Upper lobe of right lung (tissue), 1 donor: ENCODE results near the gene SLX9. TPM values are rescaled to one million over a fixed set of nuclear protein-coding genes. Genes with fewer than 3 reads are reported as not detected.

Experiments used
- ATAC-seq: fragments of 200-7000 bp; cut with Tn5 transposase; one replicate; pipeline ENCODE4 v1.9.1; 2020; ENCODE audit warnings: mild to moderate bottlenecking, moderate library complexity
- DNase-seq: peaks from one replicate; pipeline ENCODE4 v3.0.0-alpha.2; 2020
- H3K27ac ChIP-seq: fragments of 200-600 bp; one replicate; pipeline ENCODE4 v1.8.0; 2022
- H3K27me3 ChIP-seq: fragments of 200-600 bp; one replicate; pipeline ENCODE4 v1.8.0; 2022; ENCODE audit warnings: mild to moderate bottlenecking
- H3K36me3 ChIP-seq: fragments of 200-600 bp; one replicate; pipeline ENCODE4 v1.8.0; 2022
- H3K4me1 ChIP-seq: fragments of 200-600 bp; one replicate; pipeline ENCODE4 v1.8.0; 2022
- H3K4me3 ChIP-seq: fragments of 200-600 bp; one replicate; pipeline ENCODE4 v1.8.0; 2022; ENCODE audit warnings: mild to moderate bottlenecking
- H3K9me3 ChIP-seq: fragments of 200-600 bp; one replicate; pipeline ENCODE4 v1.8.0; 2022
- intact Hi-C: fragments of 100-400 bp; cut with DNase I; formaldehyde crosslinking; loops from one replicate; pipeline ENCODE4 v1.11.0; 2022
- total RNA-seq: library from RNA; stranded (reverse); fragmentation: NEBNext Ultra II Directional; extraction: Animal tissue kit (Norgen Biotek cat#: 25700); gene quantifications from one replicate; pipeline ENCODE4 v1.2.1, GENCODE V29; 2021
- TF ChIP-seq, protein P1 (sequence below): fragments of 200-600 bp; IDR thresholded peaks from one replicate; pipeline ENCODE4 v1.8.0; 2022; ENCODE audit warnings: antibody characterized with exemption
- donor health status: DM: no; HTN: yes; CAD: no; lungs with severe emphysema.

Gene SLX9
- total RNA-seq, 1 donor from 2014 or later: 22.8 TPM

DNA sequence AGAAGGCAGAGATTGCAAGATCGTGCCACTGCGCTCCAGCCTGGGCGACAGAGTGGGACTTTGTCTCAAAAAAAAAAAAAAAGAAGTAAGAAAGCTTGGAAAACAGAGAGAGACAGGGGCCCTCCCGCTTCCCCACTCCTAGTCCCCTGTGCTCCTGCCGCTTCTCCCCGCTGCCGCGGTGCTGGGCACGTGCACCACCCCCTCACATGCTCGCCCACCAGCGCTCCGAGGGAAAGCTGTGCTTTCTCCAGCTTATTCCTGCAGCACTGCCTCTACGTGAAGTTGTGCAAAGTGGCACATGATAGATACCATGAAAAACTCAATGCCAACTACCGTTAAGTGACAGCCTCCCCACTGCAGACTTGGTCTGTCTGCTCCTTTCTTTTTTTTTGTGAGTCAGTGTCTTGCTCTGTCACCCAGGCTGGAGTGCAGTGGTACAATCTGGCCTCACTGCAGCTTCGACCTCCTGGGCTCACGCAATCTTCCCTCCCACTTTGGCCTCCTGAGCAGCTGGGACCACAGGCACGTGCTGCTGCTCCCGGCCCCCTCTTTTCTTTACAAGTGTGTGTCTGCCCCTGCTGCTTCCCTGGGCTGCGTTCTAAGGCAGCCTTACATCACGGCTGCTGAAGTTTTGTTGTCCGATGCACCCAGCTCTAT, 15.4 kb downstream of the SLX9 start:
- intact Hi-C loops: no loop called here
- Histone ChIP-seq H3K36me3 (peaks cover 8% of the 10 kb centered on the region), H3K4me1 (peaks cover 11% of the 10 kb centered on the region)

DNA sequence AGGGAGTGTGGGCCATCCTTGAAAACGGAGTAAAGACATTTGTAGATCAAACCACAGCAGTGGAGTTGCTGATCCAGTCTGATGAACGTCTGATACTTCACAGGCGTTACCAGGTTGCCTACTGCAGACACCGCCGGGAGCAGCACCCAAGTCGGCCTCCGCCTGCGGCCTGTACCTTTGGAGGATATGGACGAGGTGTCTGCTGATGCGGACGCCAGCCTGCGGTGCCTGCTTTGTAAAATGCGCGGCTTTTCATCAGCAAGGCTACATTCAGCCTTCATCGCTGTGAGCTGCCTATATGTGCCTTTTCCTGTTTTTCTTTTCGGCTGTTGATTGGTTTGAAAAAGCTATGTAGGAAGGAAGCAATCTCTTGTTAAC, 16.0 kb downstream of the SLX9 start:
- TF ChIP-seq, protein P1, sequence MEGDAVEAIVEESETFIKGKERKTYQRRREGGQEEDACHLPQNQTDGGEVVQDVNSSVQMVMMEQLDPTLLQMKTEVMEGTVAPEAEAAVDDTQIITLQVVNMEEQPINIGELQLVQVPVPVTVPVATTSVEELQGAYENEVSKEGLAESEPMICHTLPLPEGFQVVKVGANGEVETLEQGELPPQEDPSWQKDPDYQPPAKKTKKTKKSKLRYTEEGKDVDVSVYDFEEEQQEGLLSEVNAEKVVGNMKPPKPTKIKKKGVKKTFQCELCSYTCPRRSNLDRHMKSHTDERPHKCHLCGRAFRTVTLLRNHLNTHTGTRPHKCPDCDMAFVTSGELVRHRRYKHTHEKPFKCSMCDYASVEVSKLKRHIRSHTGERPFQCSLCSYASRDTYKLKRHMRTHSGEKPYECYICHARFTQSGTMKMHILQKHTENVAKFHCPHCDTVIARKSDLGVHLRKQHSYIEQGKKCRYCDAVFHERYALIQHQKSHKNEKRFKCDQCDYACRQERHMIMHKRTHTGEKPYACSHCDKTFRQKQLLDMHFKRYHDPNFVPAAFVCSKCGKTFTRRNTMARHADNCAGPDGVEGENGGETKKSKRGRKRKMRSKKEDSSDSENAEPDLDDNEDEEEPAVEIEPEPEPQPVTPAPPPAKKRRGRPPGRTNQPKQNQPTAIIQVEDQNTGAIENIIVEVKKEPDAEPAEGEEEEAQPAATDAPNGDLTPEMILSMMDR: no peak
- ATAC-seq (no peak), DNase-seq (peak; percentile 53)
- H3K27me3 ChIP-seq: no peaks in the 10 kb centered on the region
- H3K9me3 ChIP-seq: no peaks in the 10 kb centered on the region
- peaks cover 13% of the 10 kb centered on the region for H3K36me3 ChIP-seq
- no peak overlapping the region for H3K27ac ChIP-seq
- peaks cover 11% of the 10 kb centered on the region for H3K4me1 ChIP-seq
- H3K4me3 ChIP-seq: no peak overlapping the region
- intact Hi-C loops: no loop called here

More for the DNA sequence above, 15.4 kb downstream of the SLX9 start:
- no peak overlapping the region for H3K27ac ChIP-seq
- TF ChIP-seq, protein P1: no peak
- H3K9me3 ChIP-seq: no peaks in the 10 kb centered on the region
- no peak for ATAC-seq
- H3K27me3 ChIP-seq: no peaks in the 10 kb centered on the region
- H3K4me3 ChIP-seq: no peak overlapping the region
- DNase-seq: peak; percentile 51

DNA sequence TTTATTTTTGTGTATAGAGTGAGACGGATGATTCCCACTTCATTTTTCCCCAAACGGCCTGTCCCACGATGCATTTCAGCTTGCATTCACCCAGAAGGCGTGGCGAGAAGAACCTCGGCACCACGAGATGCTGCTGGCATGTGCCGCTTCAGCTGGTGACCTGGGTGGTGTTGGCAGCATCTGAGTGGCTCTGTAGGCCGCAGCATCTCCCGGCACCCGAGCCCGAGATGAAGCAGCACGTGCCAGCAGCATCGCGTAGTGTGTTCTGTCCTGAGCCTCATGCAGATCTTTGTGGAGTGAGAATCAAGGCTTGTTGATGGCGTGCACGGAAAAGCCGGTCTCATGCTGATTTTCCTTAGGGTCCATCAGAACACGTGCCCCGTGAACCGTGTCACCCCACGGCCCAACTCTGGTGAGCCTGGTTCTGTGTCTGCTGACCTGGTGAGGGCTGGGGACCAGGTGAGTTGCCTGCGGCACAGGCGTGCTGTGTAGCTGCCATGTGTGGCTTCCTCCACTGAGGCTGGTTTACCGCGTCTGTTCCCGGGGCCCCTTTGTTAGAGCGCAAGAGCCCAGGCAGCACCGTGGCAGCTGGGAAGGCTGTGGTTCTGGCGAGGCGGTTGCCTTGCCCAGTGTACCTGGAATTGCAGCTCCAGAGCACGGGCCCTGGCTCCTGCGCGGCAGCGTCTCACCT, 16.7 kb downstream of the SLX9 start:
- Histone ChIP-seq H3K36me3 (peaks cover 13% of the 10 kb centered on the region), H3K27ac (no peak overlapping the region)
- intact Hi-C loops: no loop called here

DNA sequence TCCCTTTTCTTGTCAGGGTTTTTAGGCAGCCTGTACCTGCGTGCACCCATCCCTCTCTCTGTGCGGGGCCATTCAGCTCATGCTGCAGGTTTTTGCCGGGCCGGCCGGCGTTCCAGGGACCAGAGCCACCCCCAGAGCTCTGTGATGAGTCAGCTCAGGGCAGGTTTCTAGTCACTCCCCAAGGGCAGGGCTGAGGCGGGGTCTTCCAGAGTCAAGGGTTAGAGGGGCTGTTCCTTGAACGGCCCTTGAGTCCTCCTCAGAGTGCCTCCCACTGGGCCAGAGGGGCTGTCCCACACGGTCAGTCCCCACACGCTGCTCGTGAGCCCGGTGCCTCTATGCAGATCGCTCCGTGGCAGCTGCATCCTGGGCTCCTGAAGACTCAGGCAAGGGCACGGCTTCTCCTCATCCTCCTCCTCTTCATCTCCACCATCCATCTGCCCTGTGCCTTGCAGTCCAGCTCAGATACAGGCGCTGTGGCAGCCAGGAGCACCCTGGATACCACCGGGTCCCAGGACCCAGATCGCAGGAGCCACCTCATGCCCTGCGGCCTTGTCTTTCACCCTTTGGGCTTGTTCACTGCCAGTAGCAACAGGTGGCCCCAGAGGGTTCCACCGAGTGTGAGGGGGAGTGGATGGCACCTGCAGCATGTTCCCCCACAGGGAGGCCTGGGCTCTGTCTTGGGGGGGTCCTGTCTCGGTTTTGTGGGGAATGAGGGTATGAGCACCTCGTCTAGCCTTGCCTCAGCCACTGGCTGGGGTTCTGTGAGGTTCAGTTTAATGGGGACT, 17.4 kb downstream of the SLX9 start:
- Histone ChIP-seq H3K36me3 (peaks cover 13% of the 10 kb centered on the region), H3K9me3 (no peaks in the 10 kb centered on the region), H3K27me3 (no peaks in the 10 kb centered on the region), H3K4me1 (peaks cover 15% of the 10 kb centered on the region), H3K4me3 (no peak overlapping the region), H3K27ac (peak overlapping the region; percentile 76)
- DNase-seq (no peak), ATAC-seq (no peak)
- TF ChIP-seq, protein P1: no peak
- intact Hi-C loops: no loop called here

More for the DNA sequence above, 16.7 kb downstream of the SLX9 start:
- no peaks in the 10 kb centered on the region for H3K9me3 ChIP-seq
- ATAC-seq (no peak), DNase-seq (no peak)
- no peak overlapping the region for H3K4me3 ChIP-seq
- H3K4me1 ChIP-seq: peaks cover 11% of the 10 kb centered on the region
- TF ChIP-seq, protein P1: no peak
- no peaks in the 10 kb centered on the region for H3K27me3 ChIP-seq

GRCh38 chr21:44957901-44958451, 18.1 kb downstream of the SLX9 start:
- Histone ChIP-seq H3K27me3 (no peaks in the 10 kb centered on the region), H3K27ac (peak overlapping the region; percentile 76), H3K36me3 (peaks cover 13% of the 10 kb centered on the region), H3K4me1 (peaks cover 22% of the 10 kb centered on the region), H3K4me3 (no peak overlapping the region), H3K9me3 (no peaks in the 10 kb centered on the region)
- DNase-seq (no peak), ATAC-seq (no peak)
- TF ChIP-seq, protein P1: no peak
- intact Hi-C loops: no loop called here
